Measurements from ENCODE around the gene FAM174C.
A peak's percentile ranks its signal among the peaks of the same experiment; 100 is the strongest.

The FAM174C gene

DNA sequence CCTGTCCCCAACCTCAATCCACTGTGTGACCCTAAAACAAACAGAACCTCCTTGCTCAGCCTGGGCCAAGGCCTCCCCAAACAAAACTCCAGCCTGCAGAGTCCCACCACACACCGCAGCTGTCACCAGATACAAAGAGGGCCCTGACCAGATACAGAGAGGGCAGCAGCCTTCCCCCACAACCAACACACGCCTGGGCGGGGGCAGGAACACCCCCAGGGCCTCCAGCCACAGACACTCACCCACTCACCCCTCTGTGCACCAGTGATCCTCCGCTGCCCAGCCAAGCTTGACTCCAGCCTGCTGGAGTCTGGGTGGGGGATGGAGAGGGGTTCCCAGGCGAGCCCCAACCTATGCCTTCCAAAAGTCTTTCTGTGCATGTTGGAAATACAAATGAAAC lies 12.1 kb upstream of the FAM174C start:
- no peak for DNase-seq

DNA sequence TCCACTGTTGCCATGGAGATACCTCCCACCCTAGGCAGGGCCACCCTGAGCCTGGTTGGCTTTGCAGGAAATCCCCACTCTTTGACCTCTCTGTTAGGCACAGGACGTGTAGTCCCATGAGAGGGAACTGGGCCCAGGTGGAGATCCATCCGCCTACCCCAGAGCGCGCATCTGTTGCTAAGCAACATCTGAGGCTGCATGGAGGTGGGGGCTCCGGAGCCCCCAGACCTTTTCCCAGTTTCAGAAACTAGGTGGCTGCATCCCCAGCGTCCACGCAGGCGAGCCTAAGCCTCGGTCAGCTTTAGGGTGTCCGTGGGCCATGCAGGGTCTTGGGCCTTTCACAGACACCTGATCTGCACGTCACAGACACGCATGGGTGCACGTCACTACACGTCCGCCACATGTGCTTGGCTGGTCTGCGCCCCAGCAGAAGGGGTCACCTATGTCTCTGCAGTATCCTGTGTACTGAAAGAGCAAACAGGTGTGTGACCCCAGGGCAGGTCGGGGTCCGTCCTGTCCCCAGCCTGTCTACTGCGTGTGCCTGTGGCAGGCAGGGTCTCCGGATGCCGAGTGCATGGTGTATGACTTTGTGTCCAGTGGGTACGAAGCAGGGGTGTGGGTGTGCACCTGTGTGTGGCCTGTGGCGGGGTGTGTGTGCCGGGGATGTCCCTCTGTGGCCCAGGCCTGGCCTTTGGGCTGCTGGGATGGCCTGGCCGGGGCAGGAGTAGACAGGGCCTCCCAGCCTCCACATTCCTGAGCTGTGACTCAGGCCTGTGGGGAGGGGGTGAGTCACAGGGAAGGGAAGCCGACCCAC lies 10.3 kb upstream of the FAM174C start:
- DNase-seq: no peak

DNA sequence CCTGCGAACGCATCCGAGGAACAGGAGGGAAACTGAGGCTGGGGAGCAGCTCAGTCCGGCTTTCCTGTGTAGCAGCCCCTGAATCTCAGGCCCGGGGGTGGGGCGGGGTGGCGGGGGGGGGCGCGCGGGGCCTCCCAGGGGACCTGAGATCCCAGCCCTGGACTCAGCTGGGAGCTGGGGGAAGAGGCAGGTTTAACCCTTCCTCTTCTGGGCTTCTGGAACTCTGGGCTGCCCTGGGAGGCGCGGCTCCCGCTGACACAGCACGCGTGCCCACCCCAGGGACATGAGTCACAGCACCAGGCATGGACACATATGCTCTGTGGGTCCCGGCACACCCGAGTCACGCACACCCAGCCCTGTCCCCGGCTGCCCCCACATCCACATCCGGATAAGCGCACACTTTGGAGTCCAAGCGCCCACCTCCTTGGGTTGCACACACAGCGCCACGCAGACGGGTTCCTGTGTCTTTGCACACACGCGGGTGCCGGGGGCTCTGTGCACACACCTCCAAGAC lies 9.7 kb upstream of the FAM174C start:
- DNase-seq: no peak

DNA sequence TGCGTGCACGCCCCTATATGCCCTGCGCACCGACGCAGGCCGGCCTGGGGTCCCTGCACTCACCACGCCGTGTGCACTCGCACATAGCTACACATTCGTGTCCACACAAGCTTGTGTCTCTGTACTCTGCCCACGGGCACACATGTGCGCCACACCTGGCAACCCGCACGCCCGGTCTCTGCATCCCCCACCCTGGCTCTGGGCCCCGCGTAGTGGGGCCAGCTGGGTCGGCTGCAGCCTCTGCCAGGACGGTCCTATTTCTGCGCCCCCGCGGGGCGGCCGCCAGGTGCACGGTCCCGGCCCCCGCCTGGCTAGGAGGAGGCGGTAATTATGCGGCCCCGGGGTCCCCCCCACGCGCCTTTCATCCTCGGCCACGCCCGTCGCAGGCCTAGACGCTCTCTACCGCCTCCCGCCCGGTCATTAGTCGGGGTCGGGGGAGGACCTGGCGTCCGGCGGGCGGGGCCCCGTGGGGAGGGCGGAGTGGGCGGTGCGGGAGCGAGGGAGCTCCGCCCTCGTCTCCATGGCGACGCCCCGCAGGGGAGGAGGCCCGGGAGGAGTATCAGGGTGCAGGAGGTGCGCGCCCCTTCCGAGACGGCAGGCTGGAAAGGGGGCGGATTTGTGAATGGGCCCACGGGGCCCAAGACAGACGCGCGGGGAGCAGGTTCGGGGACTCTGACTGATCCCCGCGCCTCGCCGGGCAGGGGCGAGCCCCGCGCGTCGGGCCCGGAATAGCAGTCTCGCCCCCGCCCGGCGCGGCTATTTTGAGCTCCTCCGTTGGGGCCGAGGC lies 9.0 kb upstream of the FAM174C start:
- peak; percentile 71 for DNase-seq

DNA sequence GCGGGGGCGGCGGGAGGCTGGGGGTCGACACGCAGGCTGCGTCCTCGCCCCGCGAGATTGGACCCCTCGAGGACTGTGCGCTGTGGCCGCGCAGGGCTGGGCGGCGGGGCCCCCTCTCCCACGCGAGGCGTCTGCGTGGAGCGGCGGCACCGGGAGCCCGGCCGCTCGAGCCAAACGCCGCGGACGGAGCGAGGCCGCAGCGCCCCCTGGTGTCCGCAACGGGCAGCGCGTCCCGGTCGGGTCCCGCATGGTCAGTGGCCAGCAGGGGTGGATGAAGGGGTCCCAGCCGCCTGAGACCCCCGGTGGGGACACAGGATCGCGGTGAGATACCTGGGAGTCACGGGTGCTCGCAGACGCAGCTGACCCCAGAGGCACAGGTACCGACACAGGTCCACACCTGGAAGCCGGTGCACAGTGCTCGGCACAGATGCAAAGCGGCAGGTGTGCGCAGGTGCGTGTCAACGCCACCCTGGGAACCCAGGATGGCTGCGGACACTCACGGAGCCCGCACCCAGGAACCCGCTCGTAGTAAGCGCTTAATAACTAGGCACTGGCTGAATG lies 8.3 kb upstream of the FAM174C start:
- DNase-seq: peak; percentile 48

DNA sequence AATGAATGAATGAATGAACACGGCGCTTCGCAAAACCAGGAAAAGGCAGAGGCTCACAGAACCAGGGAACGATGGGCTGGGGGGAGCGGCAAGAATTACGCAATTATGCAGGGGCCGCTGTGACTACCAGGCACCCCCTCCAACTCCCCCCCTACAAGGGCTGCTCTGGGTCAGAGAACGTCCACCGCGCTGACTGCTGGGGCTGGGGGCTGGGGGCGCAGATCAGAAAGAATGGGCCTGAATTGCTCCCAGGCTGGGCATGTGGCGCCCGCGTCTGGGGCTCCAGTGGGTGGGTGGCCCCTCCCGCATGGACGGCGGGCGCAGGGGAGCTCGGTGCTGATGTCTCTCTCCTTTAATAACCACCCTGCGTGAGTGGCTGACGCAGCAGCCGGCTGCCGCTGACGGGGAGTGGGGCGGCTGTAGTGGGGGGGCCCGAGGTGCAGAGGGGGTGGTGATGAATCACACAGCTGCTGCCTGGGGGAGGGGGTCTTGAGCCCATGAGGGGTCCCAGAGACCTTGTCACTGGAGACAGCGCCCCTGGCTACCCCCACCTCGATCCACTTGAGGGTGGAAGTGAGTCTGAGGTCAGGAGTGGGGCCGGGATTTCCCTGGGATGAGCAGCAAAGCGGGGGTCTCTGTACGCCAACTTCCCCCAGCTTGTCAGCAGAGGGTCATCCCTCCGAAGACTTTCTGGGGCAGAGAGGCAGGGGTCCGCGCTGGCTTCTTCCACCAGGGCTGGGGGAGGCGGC lies 7.7 kb upstream of the FAM174C start:
- DNase-seq: no peak

DNA sequence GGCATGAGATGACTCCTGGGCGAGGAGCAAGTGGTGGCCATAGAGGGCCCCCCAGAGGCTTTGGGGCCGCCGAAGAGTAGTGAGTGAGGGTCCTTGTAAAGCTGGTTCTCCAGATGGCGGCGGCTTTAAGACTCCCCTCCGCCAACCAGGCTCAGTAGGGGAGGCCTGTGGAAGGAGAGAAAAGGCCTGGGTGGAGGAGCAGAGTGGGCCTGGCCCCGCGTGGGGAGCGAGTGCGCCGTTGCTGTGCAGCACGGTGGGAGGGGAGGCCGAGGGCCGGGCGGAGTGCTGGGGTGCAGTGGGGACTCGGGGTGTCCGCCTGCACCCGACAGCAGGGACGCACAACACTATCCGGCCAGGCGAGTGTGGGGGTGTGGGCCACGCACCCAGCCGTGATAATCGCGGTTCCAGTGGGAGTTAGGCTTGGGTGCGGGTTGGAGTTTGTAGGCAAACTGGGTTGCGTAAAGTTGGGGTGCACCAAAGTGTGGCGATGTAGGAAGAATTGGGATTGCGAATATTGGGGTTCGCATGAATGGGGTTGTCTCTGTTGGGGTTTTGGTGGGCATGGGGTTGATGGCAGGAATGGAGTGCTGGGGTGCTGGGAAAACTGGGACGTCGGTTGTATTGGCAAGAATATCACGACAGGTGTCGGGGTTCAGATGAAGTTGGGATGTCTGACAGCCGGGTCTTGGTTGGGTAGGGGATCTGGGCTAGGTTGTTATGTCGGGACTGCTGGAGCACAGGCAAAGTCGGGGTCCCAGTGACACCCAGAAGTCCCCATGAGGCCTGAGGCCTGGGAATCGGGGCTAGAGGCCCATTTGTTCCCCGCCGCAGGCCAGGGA lies 6.9 kb upstream of the FAM174C start:
- DNase-seq: no peak

DNA sequence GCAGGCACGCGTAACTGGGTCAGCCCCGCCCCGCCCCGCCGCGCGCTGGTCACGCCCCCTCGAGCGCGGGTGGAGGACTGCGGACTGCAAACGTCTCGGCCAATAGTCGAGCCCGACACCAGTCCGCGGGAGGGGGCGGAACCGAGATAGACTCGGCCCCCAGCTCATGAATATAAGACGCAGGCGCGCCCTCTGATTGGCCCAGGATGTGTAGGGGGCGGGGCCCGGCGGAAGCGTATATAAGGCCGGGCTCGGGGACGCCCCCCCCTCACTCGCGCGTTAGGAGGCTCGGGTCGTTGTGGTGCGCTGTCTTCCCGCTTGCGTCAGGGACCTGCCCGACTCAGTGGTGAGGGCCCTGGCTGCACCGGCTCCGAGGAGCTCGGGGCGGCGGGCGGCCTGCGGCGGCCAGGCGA lies 6.3 kb upstream of the FAM174C start, which contains the start of gene CIRBP:
Gene CIRBP, plus strand, starts transcription at position 268 of the 413 bp plus-strand sequence. CDS start 1,602 bp downstream, outside the sequence.
- DNase-seq: peak; percentile 98

DNA sequence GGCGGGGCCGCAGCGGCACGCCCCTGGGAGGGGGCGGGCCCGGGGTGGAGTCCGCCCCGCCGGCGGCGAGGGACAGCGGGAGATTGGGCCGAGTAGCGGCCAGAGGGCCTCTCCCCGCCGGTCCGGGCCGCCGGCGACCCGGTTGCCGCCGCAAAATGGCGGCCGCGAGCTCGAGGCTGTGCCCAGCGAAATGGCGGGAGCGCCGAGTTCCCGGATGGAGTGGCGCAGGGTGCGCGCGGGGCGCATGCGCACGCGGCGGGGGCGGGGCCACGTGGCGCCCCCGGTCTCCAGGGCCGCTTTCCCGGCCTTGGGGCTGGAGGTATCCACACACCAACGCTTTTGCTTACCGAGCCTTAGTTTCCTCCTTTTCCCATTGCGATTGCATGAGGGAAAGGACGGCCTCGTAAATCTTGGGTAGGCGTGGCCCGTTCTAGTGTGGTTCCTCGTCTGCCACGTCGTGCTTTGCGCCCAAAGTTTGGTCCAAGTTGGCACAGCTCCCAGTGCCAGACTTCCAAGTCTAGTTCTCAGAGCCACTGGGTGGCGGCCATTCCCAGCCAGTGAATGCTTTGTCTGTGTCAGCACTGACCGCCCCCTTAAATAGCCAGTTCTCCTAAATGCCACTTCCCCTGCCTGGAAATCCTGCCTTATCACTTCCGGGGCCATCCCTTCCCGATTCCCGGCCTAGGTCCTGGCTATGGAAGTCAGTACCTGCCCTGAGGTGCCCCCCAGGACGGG lies 5.7 kb upstream of the FAM174C start:
- peak; percentile 84 for DNase-seq

DNA sequence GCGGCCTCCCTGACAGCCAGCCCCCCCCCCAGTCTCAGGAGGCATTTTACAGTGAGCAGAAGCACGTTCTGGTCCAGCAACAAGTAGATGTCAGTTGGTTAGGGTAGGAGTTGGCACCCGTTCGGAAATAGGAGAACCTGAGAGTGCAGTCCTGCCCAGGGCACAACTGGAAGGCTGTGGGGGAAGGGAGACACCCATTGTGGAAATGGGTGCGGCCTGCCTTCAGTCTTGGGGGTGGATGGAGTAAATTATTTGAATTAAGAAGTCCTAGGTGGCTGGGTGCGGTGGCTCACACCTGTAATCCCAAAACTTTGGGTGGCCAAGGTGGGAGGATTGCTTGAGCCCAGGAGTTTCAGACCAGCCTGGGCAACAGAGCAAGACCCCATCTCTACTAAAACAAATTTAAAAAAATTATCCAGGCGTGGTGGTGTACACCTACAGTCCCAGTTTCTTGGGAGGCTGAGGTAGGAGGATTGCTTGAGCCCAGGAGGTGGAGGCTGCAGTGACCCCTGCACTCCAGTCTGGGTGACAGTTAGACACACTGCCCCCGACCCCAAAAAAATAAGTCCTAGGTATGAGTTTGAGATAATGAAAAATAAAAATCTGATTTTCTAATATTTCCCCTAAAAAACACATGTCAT lies 5.0 kb upstream of the FAM174C start:
- DNase-seq: peak; percentile 41

DNA sequence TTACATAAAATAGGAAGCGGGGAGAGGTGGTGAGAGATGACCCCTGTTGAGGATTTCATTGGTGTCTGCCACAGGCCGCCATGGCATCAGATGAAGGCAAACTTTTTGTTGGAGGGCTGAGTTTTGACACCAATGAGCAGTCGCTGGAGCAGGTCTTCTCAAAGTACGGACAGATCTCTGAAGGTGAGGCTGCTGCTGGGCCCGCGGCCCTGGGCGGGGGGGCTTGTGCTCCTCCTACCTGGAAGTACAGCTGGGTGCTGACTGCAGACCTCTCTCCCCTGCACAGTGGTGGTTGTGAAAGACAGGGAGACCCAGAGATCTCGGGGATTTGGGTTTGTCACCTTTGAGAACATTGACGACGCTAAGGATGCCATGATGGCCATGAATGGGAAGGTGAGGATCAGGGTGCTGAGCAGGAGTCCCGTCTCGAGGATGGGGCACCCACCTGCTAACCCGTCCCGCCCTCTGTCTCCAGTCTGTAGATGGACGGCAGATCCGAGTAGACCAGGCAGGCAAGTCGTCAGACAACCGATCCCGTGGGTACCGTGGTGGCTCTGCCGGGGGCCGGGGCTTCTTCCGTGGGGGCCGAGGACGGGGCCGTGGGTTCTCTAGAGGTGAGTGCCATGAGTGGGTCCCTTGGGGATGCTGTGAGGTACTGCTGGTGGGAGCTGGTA lies 4.3 kb upstream of the FAM174C start:
- no peak for DNase-seq

DNA sequence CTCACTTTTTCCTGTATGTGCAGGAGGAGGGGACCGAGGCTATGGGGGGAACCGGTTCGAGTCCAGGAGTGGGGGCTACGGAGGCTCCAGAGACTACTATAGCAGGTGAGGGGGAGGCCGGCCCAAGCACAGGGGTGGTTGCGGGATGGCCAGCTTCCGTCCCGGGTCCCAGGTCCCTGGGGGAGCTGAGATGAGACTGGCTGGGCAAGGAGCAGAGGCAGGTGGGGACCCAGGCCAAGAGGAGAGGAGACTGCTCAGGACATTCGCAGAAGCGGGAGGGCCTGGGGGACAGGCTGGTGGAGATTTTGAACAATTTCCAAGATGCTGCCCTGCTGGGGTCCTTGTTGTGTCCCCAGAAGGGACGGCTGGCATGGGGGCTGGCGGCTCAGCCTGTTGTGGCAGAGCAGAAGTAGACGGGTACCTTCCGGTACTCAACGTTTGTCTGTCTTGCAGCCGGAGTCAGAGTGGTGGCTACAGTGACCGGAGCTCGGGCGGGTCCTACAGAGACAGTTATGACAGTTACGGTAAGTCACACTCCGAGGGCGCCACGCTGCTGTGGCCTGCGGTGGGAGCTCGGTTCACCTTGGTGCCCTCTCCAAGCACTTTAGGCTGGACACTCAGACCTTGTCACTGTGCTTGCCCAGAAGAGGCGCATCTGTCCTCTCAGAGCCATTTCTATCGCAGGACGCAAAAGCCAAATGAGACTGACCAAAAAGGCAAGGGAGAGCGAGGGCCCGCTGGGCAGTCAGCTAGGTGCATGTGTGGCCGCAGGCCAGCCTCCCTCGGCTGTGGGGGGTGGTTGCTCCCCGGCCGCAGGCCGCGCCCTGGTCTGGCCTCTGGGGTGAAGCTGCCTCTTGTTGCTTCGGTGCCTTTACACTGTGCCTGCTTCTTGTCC lies 3.6 kb upstream of the FAM174C start:
- no peak for DNase-seq

DNA sequence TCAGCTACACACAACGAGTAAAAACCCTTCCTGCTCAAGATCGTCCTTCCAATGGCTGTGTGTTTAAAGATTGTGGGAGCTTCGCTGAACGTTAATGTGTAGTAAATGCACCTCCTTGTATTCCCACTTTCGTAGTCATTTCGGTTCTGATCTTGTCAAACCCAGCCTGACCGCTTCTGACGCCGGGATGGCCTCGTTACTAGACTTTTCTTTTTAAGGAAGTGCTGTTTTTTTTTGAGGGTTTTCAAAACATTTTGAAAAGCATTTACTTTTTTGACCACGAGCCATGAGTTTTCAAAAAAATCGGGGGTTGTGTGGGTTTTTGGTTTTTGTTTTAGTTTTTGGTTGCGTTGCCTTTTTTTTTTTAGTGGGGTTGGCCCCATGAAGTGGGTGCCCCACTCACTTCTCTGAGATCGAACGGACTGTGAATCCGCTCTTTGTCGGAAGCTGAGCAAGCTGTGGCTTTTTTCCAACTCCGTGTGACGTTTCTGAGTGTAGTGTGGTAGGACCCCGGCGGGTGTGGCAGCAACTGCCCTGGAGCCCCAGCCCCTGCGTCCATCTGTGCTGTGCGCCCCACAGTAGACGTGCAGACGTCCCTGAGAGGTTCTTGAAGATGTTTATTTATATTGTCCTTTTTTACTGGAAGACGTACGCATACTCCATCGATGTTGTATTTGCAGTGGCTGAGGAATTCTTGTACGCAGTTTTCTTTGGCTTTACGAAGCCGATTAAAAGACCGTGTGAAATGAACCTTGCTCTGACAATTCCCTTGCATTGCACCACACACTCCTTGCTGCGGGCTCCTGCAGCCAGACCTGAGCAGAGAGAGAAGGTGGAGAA lies 2.7 kb upstream of the FAM174C start:
- DNase-seq: no peak

DNA sequence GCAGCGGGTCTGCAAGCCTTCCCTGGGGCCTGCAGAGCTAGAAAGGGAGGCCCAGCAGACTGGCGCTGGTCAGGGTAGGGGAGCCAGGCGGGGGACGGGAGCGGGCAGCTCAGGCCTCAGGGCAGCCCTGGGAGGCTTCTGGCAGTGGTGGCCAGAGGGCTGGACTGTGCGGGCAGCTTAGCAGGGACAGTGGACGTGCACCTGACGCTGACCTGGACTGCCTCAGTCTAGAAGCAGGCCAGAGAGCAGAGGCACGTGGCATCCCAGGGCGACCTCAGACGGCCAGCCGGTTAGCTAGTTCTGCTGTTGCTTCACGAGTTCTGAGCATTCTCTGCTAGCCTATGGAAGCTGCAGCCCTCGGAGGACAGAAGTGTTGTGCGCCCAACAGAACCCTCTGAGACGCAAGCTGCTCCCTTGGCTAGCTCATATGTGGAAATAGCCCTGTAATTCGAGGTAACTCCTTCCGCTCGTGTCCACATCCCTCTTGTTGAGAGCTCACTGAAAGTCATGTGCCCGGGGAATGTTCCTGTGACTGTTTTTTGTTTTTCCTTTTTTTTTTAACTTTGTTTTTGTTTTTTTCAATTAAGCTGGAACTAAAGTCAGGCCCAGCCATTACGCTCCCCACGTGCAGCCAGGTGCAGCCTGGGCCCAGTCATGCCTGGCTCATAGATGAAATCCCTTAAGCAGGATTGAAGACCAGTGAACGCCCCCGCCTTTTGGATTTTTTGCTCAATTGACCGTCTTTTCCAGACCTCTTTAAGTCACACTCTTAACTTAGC lies 1.9 kb upstream of the FAM174C start:
- DNase-seq: no peak

DNA sequence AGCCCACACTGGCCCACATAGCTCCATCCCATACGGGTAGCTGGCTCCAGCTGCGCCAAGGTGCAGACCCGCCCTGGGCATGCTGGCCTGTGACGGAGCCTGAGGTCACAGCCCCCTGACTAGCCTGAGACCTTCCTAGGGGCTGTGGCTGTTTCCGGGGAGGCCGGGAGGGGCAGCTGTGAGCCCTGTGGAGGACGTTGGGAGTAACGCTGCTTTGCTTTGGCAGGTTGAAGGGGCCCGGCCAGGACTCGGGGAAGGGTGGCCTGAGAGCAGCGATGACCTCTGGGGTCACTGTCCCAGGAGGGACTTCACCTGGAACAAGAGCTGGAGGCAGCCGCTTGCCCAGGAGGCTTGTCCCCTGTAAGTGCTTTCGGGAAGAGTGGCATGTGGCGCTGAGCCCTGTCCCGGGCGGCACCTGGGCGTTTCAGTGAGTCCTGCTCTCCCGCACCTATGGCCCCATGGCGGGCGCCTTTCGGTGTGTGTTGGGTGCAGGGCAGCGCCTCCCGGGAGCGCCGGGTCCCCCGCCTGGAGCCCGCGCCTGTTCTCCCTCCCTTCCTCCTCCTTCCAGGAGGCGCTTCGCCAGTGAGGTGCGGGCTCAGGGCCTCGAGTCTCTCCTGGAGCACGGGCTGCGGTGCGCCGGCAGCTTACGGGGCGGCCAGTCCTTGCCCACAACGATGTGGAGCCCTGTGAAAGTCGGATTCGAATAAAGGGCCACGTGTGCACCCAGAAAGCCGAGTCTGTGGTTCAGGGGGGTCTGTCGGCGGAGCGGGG lies 1.1 kb upstream of the FAM174C start:
- DNase-seq: no peak

DNA sequence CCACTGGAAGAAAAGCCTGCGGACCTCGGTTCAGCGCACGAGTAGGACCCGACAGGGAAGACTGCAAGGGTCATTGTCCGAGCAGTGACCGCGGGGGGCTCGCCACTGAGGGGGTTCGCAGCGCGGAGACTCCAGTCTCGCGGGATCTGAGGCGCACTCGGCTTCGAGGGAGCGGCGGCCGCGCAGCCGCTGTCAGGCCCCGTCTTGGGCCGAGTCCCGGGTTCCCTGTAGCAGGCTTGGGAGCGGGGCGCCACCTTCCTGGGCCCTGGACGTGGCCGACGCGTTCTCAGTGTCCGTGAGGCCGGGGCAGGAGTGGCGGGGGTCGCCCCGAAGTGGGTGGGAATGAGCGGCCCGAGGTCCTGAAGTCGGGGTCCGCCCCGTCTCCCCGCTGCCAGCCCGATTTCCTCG lies 474 bp upstream of the FAM174C start:
- DNase-seq: no peak

Measured in NCI-H1092 treated with DMSO at 0.1 percent for 48 hours (cell line).